ENCODE results near the gene ZBTB20. TPM values are rescaled to one million over a fixed set of nuclear protein-coding genes. Genes with fewer than 3 reads are reported as not detected.

Gene ZBTB20
- total RNA-seq, 4 donors from 2014 or later = 46.1 to 102 (median 81.9) TPM

GRCh38 chr3:115022835-115023398 is 124.2 kb downstream of the ZBTB20 start:
- DNase-seq (ENCODE audit: low spot score) = no peak
- no peak for ATAC-seq (ENCODE audit: low FRiP score)
- TF ChIP-seq, protein P1, sequence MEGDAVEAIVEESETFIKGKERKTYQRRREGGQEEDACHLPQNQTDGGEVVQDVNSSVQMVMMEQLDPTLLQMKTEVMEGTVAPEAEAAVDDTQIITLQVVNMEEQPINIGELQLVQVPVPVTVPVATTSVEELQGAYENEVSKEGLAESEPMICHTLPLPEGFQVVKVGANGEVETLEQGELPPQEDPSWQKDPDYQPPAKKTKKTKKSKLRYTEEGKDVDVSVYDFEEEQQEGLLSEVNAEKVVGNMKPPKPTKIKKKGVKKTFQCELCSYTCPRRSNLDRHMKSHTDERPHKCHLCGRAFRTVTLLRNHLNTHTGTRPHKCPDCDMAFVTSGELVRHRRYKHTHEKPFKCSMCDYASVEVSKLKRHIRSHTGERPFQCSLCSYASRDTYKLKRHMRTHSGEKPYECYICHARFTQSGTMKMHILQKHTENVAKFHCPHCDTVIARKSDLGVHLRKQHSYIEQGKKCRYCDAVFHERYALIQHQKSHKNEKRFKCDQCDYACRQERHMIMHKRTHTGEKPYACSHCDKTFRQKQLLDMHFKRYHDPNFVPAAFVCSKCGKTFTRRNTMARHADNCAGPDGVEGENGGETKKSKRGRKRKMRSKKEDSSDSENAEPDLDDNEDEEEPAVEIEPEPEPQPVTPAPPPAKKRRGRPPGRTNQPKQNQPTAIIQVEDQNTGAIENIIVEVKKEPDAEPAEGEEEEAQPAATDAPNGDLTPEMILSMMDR (IDR thresholded peaks at IDR 0.05) = no peak

DNA sequence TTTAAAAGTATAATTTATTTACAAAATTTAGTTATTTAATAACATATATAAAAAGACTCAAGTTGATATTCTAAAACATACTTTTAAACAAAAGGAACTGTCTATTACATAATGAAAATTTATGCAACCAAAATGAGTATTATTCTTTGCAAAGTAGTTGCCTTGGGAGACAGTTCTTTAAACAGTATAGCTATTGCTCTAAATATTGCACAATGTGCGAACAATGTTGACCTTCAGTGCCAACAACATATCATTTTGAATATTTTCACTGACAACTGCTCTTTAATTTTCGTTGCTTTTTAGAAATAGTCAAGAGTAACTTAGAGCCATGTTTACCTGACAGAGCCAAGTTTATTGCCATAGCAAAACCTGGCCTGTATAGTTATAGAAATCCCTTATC is 124.9 kb downstream of the ZBTB20 start:
- DNase-seq (ENCODE audit: low spot score) (no peak), ATAC-seq (ENCODE audit: low FRiP score) (no peak)
- TF ChIP-seq, protein P1 (IDR thresholded peaks at IDR 0.05) = no peak

GRCh38 chr3:115021061-115021460 is 126.0 kb downstream of the ZBTB20 start:
- DNase-seq (ENCODE audit: low spot score) (no peak), ATAC-seq (ENCODE audit: low FRiP score) (no peak)
- TF ChIP-seq, protein P1 (IDR thresholded peaks at IDR 0.05) = no peak

DNA sequence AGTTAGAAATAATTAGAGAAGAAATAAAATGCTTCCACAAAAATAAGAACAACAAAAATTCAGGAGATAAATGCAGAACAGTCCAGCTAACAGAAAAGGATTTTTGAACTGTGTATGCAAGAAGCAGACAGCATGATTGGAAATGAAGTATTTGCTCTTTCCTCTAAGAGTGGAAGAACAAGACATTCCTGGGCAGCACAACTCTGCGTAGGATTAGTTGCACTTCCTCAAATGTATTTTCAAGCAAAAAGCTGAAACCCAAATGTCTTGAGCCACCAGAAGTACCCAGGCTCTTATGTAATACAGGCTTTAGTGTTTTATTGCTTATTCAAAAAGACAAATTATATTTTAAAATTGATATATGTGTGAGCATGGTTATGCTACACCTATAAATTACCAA is 127.2 kb downstream of the ZBTB20 start:
- DNase-seq (ENCODE audit: low spot score) = no peak
- ATAC-seq (ENCODE audit: low FRiP score) = no peak
- TF ChIP-seq, protein P1 (IDR thresholded peaks at IDR 0.05) = no peak

- TF ChIP-seq, protein P1 (IDR thresholded peaks at IDR 0.05) = no peak
- DNase-seq (ENCODE audit: low spot score) (no peak), ATAC-seq (ENCODE audit: low FRiP score) (no peak)
Observed at GRCh38 chr3:115018694-115019093, 128.4 kb downstream of the ZBTB20 start.

DNA sequence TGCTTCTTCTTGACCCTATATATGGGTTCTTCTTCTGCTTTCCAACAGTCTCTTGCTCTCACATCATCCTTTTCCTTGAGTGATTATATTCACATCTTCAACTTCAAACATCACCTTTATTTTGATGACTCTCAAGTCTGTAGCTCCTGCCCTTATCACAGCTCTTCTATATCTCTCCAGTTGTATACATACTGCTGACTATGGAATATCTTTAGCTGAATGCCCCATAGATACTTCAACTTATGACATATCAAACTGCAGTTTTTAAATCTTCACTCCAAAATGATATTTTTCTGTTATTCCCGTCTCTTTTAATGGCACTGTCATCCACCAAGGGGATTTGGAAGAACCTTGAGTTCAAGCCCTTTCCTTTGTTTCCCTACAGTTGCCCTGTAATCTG is 139.1 kb downstream of the ZBTB20 start:
- TF ChIP-seq, protein P1 (IDR thresholded peaks at IDR 0.05) = no peak
- ATAC-seq (ENCODE audit: low FRiP score) (no peak), DNase-seq (ENCODE audit: low spot score) (no peak)

Data from omental fat pad (tissue), 4 donors.